HepG2 (cell line): ENCODE results near the gene SLC25A11. TPM values are rescaled to one million over a fixed set of nuclear protein-coding genes. Genes with fewer than 3 reads are reported as not detected.

Source experiments
- BCL6 ChIP-seq: IDR thresholded peaks from 2 replicates; pipeline ENCODE4 v1.6.1; 2016; ENCODE audit warnings: missing genetic modification reagents, missing compliant biosample characterization
- NFYC ChIP-seq: IDR thresholded peaks from 2 replicates; pipeline ENCODE4 v1.6.1; 2016; ENCODE audit warnings: missing genetic modification reagents, missing compliant biosample characterization
- NR3C1 ChIP-seq: sonication (generic); formaldehyde crosslinking; IDR thresholded peaks from 2 replicates; pipeline ENCODE4 v1.4.0; 2020; ENCODE audit warnings: missing genetic modification reagents
- PHF8 ChIP-seq: sonication (generic); formaldehyde crosslinking; IDR thresholded peaks from 2 replicates; pipeline ENCODE4 v1.5.0; 2020; ENCODE audit warnings: missing genetic modification reagents
- SP1 ChIP-seq, 2 experiments: fragments of 450-650 bp in 1 of 2; sonication (generic) in 1 of 2; formaldehyde crosslinking in 1 of 2; IDR thresholded peaks; 2 replicates each; pipeline versions ENCODE4 v1.4.0 to v1.6.1; 2016 to 2020; ENCODE audit warnings: missing genetic modification reagents in 1 of 2
- TAF1 ChIP-seq: sonication (generic); formaldehyde crosslinking; IDR thresholded peaks from 2 replicates; pipeline ENCODE4 v1.4.0; 2020; ENCODE audit warnings: missing genetic modification reagents
- ZBTB37 ChIP-seq: sonication (generic); formaldehyde crosslinking; IDR thresholded peaks from 2 replicates; pipeline ENCODE4 v1.4.0; 2020; ENCODE audit warnings: mild to moderate bottlenecking, missing genetic modification reagents
- ZNF230 ChIP-seq: sonication (generic); formaldehyde crosslinking; IDR thresholded peaks from 2 replicates; pipeline ENCODE4 v1.4.0; 2020; ENCODE audit warnings: mild to moderate bottlenecking, missing genetic modification reagents
- ZNF331 ChIP-seq: sonication (generic); formaldehyde crosslinking; IDR thresholded peaks from 2 replicates; pipeline ENCODE4 v1.4.0; 2020; ENCODE audit warnings: missing genetic modification reagents
- ZNF343 ChIP-seq: sonication (generic); formaldehyde crosslinking; IDR thresholded peaks from 2 replicates; pipeline ENCODE4 v1.4.0; 2020; ENCODE audit warnings: mild to moderate bottlenecking, missing genetic modification reagents
- ZNF512B ChIP-seq: sonication (generic); formaldehyde crosslinking; IDR thresholded peaks from 2 replicates; pipeline ENCODE4 v1.5.1; 2020; ENCODE audit warnings: missing genetic modification reagents, mild to moderate bottlenecking, borderline replicate concordance
- ZNF780A ChIP-seq: sonication (generic); formaldehyde crosslinking; IDR thresholded peaks from 2 replicates; pipeline ENCODE4 v1.8.0; 2022; ENCODE audit warnings: mild to moderate bottlenecking, missing genetic modification reagents, moderate library complexity
- ZNF816 ChIP-seq: sonication (generic); formaldehyde crosslinking; IDR thresholded peaks from 2 replicates; pipeline ENCODE4 v1.8.0; 2022; ENCODE audit warnings: missing genetic modification reagents, mild to moderate bottlenecking, borderline replicate concordance
- ZNF841 ChIP-seq: sonication (generic); formaldehyde crosslinking; IDR thresholded peaks from 2 replicates; pipeline ENCODE4 v1.8.1; 2023; ENCODE audit warnings: missing genetic modification reagents, borderline replicate concordance
- polyA plus RNA-seq, 8 experiments: library from polyadenylated mRNA; depleted of rRNA in 3 of 8; stranded (reverse) in 7 of 8; unstranded in 1 of 8; fragments of >200 nt; fragmentation: Illumina TruSeq in 4 of 8; extraction: Trizol in 4 of 8; gene quantifications; 2 replicates each; pipeline versions ENCODE4 v1.2.1 to v1.2.3, GENCODE V29; 2011 to 2016; ENCODE audit warnings: low read depth in 4 of 8, missing spikeins in 1 of 8, mixed read lengths in 1 of 8; ENCODE audit not compliant: insufficient read depth in 1 of 8
- total RNA-seq, 5 experiments: library from RNA; depleted of rRNA; stranded (reverse); fragments of >200 nt; fragmentation: Illumina TruSeq; extraction: Trizol; gene quantifications; 2 replicates each; pipeline ENCODE4 v1.2.3, GENCODE V29; 2016; ENCODE audit warnings: low read depth in 1 of 5
- TF ChIP-seq, protein P1 (sequence below): sonication (generic); formaldehyde crosslinking; IDR thresholded peaks from 2 replicates; pipeline ENCODE4 v1.5.0; 2020; ENCODE audit warnings: mild to moderate bottlenecking, missing genetic modification reagents
- TF ChIP-seq, protein P2 (sequence below): conservative IDR thresholded peaks from 2 replicates; pipeline ENCODE4 v1.6.1; 2018; ENCODE audit warnings: missing genetic modification reagents
- TF ChIP-seq, protein P3 (sequence below), 2 experiments: IDR thresholded peaks; 2 replicates each; pipeline ENCODE4 v1.6.1; 2011 to 2012; ENCODE audit warnings: low read length in 2 of 2, borderline replicate concordance in 1 of 2, low read depth in 1 of 2, mild to moderate bottlenecking in 1 of 2, moderate library complexity in 1 of 2

Gene SLC25A11
- total and polyA plus RNA-seq, 2 of the 13 experiments (the other 11 are each of a cell fraction or from before 2014, with no cell fraction given), result 35.4 to 47.2 TPM

GRCh38 chr17:4939796-4940554, at the start of gene SLC25A11, which contains the start of gene RNF167 (continued):
- TF ChIP-seq ZBTB37 (CRISPR knock-in tag), result 0 out of 2 replicates have a peak, but pooled peaks have one; percentile 0
- TF ChIP-seq TAF1, result peak; percentile 74
- TF ChIP-seq NFYC (CRISPR knock-in tag), result peak; percentile 59
- TF ChIP-seq ZNF841 (CRISPR knock-in tag), result no peak
- TF ChIP-seq SP1 (IDR thresholded peaks at IDR 0.05), result peak; percentile 99
- no peak for TF ChIP-seq SP1 (CRISPR knock-in tag; IDR thresholded peaks at IDR 0.05)
- TF ChIP-seq NR3C1 (CRISPR knock-in tag), result no peak
- no peak for TF ChIP-seq ZNF780A (CRISPR knock-in tag)
- TF ChIP-seq, protein P1, sequence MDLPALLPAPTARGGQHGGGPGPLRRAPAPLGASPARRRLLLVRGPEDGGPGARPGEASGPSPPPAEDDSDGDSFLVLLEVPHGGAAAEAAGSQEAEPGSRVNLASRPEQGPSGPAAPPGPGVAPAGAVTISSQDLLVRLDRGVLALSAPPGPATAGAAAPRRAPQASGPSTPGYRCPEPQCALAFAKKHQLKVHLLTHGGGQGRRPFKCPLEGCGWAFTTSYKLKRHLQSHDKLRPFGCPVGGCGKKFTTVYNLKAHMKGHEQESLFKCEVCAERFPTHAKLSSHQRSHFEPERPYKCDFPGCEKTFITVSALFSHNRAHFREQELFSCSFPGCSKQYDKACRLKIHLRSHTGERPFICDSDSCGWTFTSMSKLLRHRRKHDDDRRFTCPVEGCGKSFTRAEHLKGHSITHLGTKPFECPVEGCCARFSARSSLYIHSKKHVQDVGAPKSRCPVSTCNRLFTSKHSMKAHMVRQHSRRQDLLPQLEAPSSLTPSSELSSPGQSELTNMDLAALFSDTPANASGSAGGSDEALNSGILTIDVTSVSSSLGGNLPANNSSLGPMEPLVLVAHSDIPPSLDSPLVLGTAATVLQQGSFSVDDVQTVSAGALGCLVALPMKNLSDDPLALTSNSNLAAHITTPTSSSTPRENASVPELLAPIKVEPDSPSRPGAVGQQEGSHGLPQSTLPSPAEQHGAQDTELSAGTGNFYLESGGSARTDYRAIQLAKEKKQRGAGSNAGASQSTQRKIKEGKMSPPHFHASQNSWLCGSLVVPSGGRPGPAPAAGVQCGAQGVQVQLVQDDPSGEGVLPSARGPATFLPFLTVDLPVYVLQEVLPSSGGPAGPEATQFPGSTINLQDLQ, result no peak
- peak; percentile 78 for TF ChIP-seq PHF8 (CRISPR knock-in tag)
- TF ChIP-seq, protein P2, sequence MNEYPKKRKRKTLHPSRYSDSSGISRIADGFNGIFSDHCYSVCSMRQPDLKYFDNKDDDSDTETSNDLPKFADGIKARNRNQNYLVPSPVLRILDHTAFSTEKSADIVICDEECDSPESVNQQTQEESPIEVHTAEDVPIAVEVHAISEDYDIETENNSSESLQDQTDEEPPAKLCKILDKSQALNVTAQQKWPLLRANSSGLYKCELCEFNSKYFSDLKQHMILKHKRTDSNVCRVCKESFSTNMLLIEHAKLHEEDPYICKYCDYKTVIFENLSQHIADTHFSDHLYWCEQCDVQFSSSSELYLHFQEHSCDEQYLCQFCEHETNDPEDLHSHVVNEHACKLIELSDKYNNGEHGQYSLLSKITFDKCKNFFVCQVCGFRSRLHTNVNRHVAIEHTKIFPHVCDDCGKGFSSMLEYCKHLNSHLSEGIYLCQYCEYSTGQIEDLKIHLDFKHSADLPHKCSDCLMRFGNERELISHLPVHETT, result peak; percentile 67
- no peak for TF ChIP-seq ZNF331
- no peak for TF ChIP-seq ZNF512B
- TF ChIP-seq, protein P3, sequence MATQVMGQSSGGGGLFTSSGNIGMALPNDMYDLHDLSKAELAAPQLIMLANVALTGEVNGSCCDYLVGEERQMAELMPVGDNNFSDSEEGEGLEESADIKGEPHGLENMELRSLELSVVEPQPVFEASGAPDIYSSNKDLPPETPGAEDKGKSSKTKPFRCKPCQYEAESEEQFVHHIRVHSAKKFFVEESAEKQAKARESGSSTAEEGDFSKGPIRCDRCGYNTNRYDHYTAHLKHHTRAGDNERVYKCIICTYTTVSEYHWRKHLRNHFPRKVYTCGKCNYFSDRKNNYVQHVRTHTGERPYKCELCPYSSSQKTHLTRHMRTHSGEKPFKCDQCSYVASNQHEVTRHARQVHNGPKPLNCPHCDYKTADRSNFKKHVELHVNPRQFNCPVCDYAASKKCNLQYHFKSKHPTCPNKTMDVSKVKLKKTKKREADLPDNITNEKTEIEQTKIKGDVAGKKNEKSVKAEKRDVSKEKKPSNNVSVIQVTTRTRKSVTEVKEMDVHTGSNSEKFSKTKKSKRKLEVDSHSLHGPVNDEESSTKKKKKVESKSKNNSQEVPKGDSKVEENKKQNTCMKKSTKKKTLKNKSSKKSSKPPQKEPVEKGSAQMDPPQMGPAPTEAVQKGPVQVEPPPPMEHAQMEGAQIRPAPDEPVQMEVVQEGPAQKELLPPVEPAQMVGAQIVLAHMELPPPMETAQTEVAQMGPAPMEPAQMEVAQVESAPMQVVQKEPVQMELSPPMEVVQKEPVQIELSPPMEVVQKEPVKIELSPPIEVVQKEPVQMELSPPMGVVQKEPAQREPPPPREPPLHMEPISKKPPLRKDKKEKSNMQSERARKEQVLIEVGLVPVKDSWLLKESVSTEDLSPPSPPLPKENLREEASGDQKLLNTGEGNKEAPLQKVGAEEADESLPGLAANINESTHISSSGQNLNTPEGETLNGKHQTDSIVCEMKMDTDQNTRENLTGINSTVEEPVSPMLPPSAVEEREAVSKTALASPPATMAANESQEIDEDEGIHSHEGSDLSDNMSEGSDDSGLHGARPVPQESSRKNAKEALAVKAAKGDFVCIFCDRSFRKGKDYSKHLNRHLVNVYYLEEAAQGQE (IDR thresholded peaks at IDR 0.05; ENCODE audit: borderline replicate concordance in 1 of 2, low read depth in 1 of 2, low read length in 2 of 2), result no peak
- no peak for TF ChIP-seq ZNF230 (CRISPR knock-in tag)
- TF ChIP-seq ZNF816 (CRISPR knock-in tag), result no peak
- TF ChIP-seq BCL6 (CRISPR knock-in tag), result no peak
- 0 out of 2 replicates have a peak, but pooled peaks have one; percentile 13 for TF ChIP-seq ZNF343 (CRISPR knock-in tag)
